Tibial nerve (tissue), 3 donors: Measurements from ENCODE around the gene TSPAN5.

Experiments
- CTCF ChIP-seq, 5 experiments: fragments of 200-600 bp in 3 of 5; fragments of 450-650 bp in 2 of 5; sonication (generic) in 3 of 5; IDR thresholded peaks; one replicate each; pipeline ENCODE4 v1.5.1; 2016 to 2019; ENCODE audit warnings: antibody characterized with exemption in 5 of 5, mild to moderate bottlenecking in 3 of 5, moderate library complexity in 2 of 5
- POLR2A ChIP-seq, 2 donors: fragments of 450-650 bp; IDR thresholded peaks; one replicate each; pipeline ENCODE4 v1.6.1; 2017; ENCODE audit warnings: antibody characterized with exemption in 2 of 2, mild to moderate bottlenecking in 2 of 2, moderate library complexity in 2 of 2

GRCh38 chr4:98692411-98692810 lies 34.0 kb upstream of the TSPAN5 start:
- TF ChIP-seq CTCF (IDR thresholded peaks at IDR 0.05) (no peak), POLR2A (IDR thresholded peaks at IDR 0.05) (no peak)
